ENCODE results near the gene SERPING1.

SERPING1 gene

GRCh38 chr11:57618438-57618837 lies 21.0 kb downstream of the SERPING1 start:
- no peak for DNase-seq (ENCODE audit: low spot score)
- in situ Hi-C loops (cut with MboI; ENCODE audit: low sequenced_read_pairs, unreplicated experiment) = no loop called here
- TF ChIP-seq CTCF (IDR thresholded peaks at IDR 0.05; ENCODE audit: borderline replicate concordance, control extremely low read depth, extremely low read depth, insufficient read depth, missing control alignments) = no peak

- DNase-seq (ENCODE audit: low spot score) = no peak
- in situ Hi-C loops (cut with MboI; ENCODE audit: low sequenced_read_pairs, unreplicated experiment) = no loop called here
- TF ChIP-seq CTCF (IDR thresholded peaks at IDR 0.05; ENCODE audit: borderline replicate concordance, control extremely low read depth, extremely low read depth, insufficient read depth, missing control alignments) = no peak
Observed at GRCh38 chr11:57619331-57619730, 21.8 kb downstream of the SERPING1 start.

- no peak for DNase-seq (ENCODE audit: low spot score)
- TF ChIP-seq CTCF (IDR thresholded peaks at IDR 0.05; ENCODE audit: borderline replicate concordance, control extremely low read depth, extremely low read depth, insufficient read depth, missing control alignments) = no peak
- in situ Hi-C loops (cut with MboI; ENCODE audit: low sequenced_read_pairs, unreplicated experiment) = no loop called here
Observed at GRCh38 chr11:57620467-57620866, 23.0 kb downstream of the SERPING1 start.

GRCh38 chr11:57622263-57622662 lies 24.8 kb downstream of the SERPING1 start:
- DNase-seq (ENCODE audit: low spot score) = no peak
- no peak for TF ChIP-seq CTCF (IDR thresholded peaks at IDR 0.05; ENCODE audit: borderline replicate concordance, control extremely low read depth, extremely low read depth, insufficient read depth, missing control alignments)
- in situ Hi-C loops (cut with MboI; ENCODE audit: low sequenced_read_pairs, unreplicated experiment) = no loop called here

GRCh38 chr11:57624864-57625263 lies 27.4 kb downstream of the SERPING1 start:
- TF ChIP-seq CTCF (IDR thresholded peaks at IDR 0.05; ENCODE audit: borderline replicate concordance, control extremely low read depth, extremely low read depth, insufficient read depth, missing control alignments) = no peak
- in situ Hi-C loops (cut with MboI; ENCODE audit: low sequenced_read_pairs, unreplicated experiment) = no loop called here
- DNase-seq (ENCODE audit: low spot score) = no peak

- no peak for TF ChIP-seq CTCF (IDR thresholded peaks at IDR 0.05; ENCODE audit: borderline replicate concordance, control extremely low read depth, extremely low read depth, insufficient read depth, missing control alignments)
- in situ Hi-C loops (cut with MboI; ENCODE audit: low sequenced_read_pairs, unreplicated experiment) = no loop called here
- no peak for DNase-seq (ENCODE audit: low spot score)
Observed at GRCh38 chr11:57626895-57627294, 29.4 kb downstream of the SERPING1 start.

GRCh38 chr11:57630171-57630570 lies 32.7 kb downstream of the SERPING1 start:
- TF ChIP-seq CTCF (IDR thresholded peaks at IDR 0.05; ENCODE audit: borderline replicate concordance, control extremely low read depth, extremely low read depth, insufficient read depth, missing control alignments) = no peak
- DNase-seq (ENCODE audit: low spot score) = no peak
- in situ Hi-C loops (cut with MboI; ENCODE audit: low sequenced_read_pairs, unreplicated experiment) = no loop called here

All from GM13976 (cell line).